ENCODE measurements around the gene LRRC4C.

GRCh38 chr11:40384991-40385390 lies 1074.5 kb downstream of the LRRC4C start:
- TF ChIP-seq POLR2A (IDR thresholded peaks at IDR 0.05; ENCODE audit: low read length) (no peak), GATA1 (IDR thresholded peaks at IDR 0.05; ENCODE audit: low read depth, low read length) (no peak)
